Measurements from ENCODE around the gene CHAF1B.

CHAF1B gene

GRCh38 chr21:36433059-36433709, 48.0 kb downstream of the CHAF1B start:
- Histone ChIP-seq H3K27me3 (ENCODE audit: control insufficient read depth, insufficient read depth, low read length) (no peaks in the 10 kb centered on the region), H2AFZ (no peak overlapping the region), H3K9me3 (ENCODE audit: control insufficient read depth, low read length) (no peaks in the 10 kb centered on the region), H3K4me1 (no peaks in the 10 kb centered on the region), H3K27ac (no peak overlapping the region), H3K36me3 (ENCODE audit: control insufficient read depth, insufficient read depth, low read length) (no peaks in the 10 kb centered on the region), H3K4me2 (ENCODE audit: low read length) (no peak overlapping the region), H3K79me2 (no peaks in the 10 kb centered on the region), H3K4me3 (ENCODE audit: low read depth, low read length) (no peak overlapping the region), H3K9ac (no peak overlapping the region)
- TF ChIP-seq CTCF (IDR thresholded peaks at IDR 0.05) = no peak

GRCh38 chr21:36434144-36434543, 49.0 kb downstream of the CHAF1B start:
- Histone ChIP-seq H3K27ac (no peak overlapping the region), H3K9me3 (ENCODE audit: control insufficient read depth, low read length) (no peaks in the 10 kb centered on the region), H3K9ac (no peak overlapping the region), H3K27me3 (ENCODE audit: control insufficient read depth, insufficient read depth, low read length) (no peaks in the 10 kb centered on the region), H3K4me1 (no peaks in the 10 kb centered on the region), H3K79me2 (no peaks in the 10 kb centered on the region), H3K4me3 (ENCODE audit: low read depth, low read length) (no peak overlapping the region), H3K36me3 (ENCODE audit: control insufficient read depth, insufficient read depth, low read length) (no peaks in the 10 kb centered on the region), H2AFZ (no peak overlapping the region), H3K4me2 (ENCODE audit: low read length) (no peak overlapping the region)
- TF ChIP-seq CTCF (IDR thresholded peaks at IDR 0.05) = no peak

- H2AFZ ChIP-seq = no peak overlapping the region
Observed at GRCh38 chr21:36436829-36437744, 51.9 kb downstream of the CHAF1B start.

GRCh38 chr21:36437745-36438128, 52.5 kb downstream of the CHAF1B start:
- H3K4me3 ChIP-seq (ENCODE audit: low read depth, low read length) = no peak overlapping the region

More at GRCh38 chr21:36436829-36437744, 51.9 kb downstream of the CHAF1B start:
- H3K79me2 ChIP-seq = no peaks in the 10 kb centered on the region
- TF ChIP-seq CTCF (IDR thresholded peaks at IDR 0.05) = no peak
- no peaks in the 10 kb centered on the region for H3K4me1 ChIP-seq
- no peak overlapping the region for H3K27ac ChIP-seq
- no peaks in the 10 kb centered on the region for H3K36me3 ChIP-seq (ENCODE audit: control insufficient read depth, insufficient read depth, low read length)
- H3K27me3 ChIP-seq (ENCODE audit: control insufficient read depth, insufficient read depth, low read length) = no peaks in the 10 kb centered on the region
- no peak overlapping the region for H3K4me2 ChIP-seq (ENCODE audit: low read length)
- H3K4me3 ChIP-seq (ENCODE audit: low read depth, low read length) = no peak overlapping the region
- no peaks in the 10 kb centered on the region for H3K9me3 ChIP-seq (ENCODE audit: control insufficient read depth, low read length)
- no peak overlapping the region for H3K9ac ChIP-seq

More at GRCh38 chr21:36437745-36438128, 52.5 kb downstream of the CHAF1B start:
- Histone ChIP-seq H2AFZ (no peak overlapping the region), H3K4me1 (no peaks in the 10 kb centered on the region), H3K79me2 (no peaks in the 10 kb centered on the region), H3K4me2 (ENCODE audit: low read length) (no peak overlapping the region), H3K9me3 (ENCODE audit: control insufficient read depth, low read length) (no peaks in the 10 kb centered on the region), H3K9ac (no peak overlapping the region), H3K27me3 (ENCODE audit: control insufficient read depth, insufficient read depth, low read length) (no peaks in the 10 kb centered on the region), H3K36me3 (ENCODE audit: control insufficient read depth, insufficient read depth, low read length) (no peaks in the 10 kb centered on the region), H3K27ac (no peak overlapping the region)
- no peak for TF ChIP-seq CTCF (IDR thresholded peaks at IDR 0.05)
